Iris pigment epithelial cell (primary cell): ENCODE measurements around the gene C9orf85.

ENCODE experiments used
- DNase-seq: peaks from one replicate; pipeline ENCODE4 v3.0.0-alpha.2; 2011; ENCODE audit warnings: low read depth

Gene C9orf85

GRCh38 chr9:71904076-71904475 lies 7.4 kb upstream of the C9orf85 start:
- no peak for DNase-seq

GRCh38 chr9:71908825-71909224 lies 2.6 kb upstream of the C9orf85 start:
- DNase-seq, result no peak

- DNase-seq, result peak; percentile 39
Observed at GRCh38 chr9:71909887-71910649, 1.4 kb upstream of the C9orf85 start.

- DNase-seq, result no peak
Observed at GRCh38 chr9:71910650-71911060, 784 bp upstream of the C9orf85 start.

- peak; percentile 77 for DNase-seq
Observed at GRCh38 chr9:71911908-71912335, 483 bp downstream of the C9orf85 start.

GRCh38 chr9:71915495-71915894 lies 4.1 kb downstream of the C9orf85 start:
- DNase-seq, result no peak

- no peak for DNase-seq
Observed at GRCh38 chr9:71916834-71917534, 5.5 kb downstream of the C9orf85 start.

GRCh38 chr9:71918419-71918818 lies 7.0 kb downstream of the C9orf85 start:
- DNase-seq, result no peak

- DNase-seq, result no peak
Observed at GRCh38 chr9:71920456-71921189, 9.2 kb downstream of the C9orf85 start.

- no peak for DNase-seq
Observed at GRCh38 chr9:71921190-71921814, 9.9 kb downstream of the C9orf85 start.

GRCh38 chr9:71924576-71924975 lies 13.1 kb downstream of the C9orf85 start:
- no peak for DNase-seq

- no peak for DNase-seq
Observed at GRCh38 chr9:71925834-71926233, 14.4 kb downstream of the C9orf85 start.

- DNase-seq, result no peak
Observed at GRCh38 chr9:71928376-71928775, 16.9 kb downstream of the C9orf85 start.

- no peak for DNase-seq
Observed at GRCh38 chr9:71928806-71929205, 17.4 kb downstream of the C9orf85 start.

- peak; percentile 50 for DNase-seq
Observed at GRCh38 chr9:71929223-71929622, 17.8 kb downstream of the C9orf85 start.

- DNase-seq, result no peak
Observed at GRCh38 chr9:71929791-71930440, 18.5 kb downstream of the C9orf85 start.

GRCh38 chr9:71931166-71931565 lies 19.7 kb downstream of the C9orf85 start:
- DNase-seq, result no peak

- DNase-seq, result no peak
Observed at GRCh38 chr9:71936066-71936465, 24.6 kb downstream of the C9orf85 start.

- no peak for DNase-seq
Observed at GRCh38 chr9:71937070-71937625, 25.7 kb downstream of the C9orf85 start.

- DNase-seq, result no peak
Observed at GRCh38 chr9:71937898-71938297, 26.5 kb downstream of the C9orf85 start.

- peak; percentile 76 for DNase-seq
Observed at GRCh38 chr9:71941060-71941568, 29.7 kb downstream of the C9orf85 start.
